ENCODE results near the gene MMP28. TPM values are rescaled to one million over a fixed set of nuclear protein-coding genes. Genes with fewer than 3 reads are reported as not detected.

The MMP28 gene
- total RNA-seq, 2 donors from 2014 or later = 8.3 to 15.2 TPM

DNA sequence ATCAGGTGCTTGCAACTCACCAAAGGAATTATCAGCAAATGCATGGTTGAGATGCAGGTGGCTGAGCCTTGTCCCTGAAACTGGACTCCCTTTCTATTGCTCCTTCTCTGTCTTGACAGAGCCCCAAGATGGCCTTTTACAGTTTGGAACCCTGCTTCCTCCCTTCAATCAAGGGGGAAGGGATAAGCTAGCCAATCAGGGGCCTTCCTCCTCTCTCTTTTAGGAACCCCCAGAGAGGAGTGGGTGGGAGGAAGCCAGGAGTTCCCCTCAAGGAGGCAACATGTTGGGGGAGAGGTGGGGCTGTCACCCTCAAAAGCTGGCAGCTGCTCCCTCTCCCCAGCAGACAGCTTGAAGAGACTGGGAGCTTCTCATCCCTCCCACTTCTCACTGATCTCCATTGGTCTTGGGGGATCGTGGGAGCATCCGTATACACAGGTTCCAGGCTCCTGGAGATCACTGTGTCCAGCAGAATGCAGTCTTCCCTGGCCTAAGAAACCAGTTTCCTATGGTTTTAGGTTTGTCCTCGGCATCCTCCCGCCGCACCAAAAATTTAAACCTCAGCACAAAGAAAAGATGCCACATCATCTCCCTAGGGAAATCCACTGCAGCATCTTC lies 56.8 kb downstream of the MMP28 start:
- Histone ChIP-seq H3K4me1 (peaks cover 10% of the 10 kb centered on the region), H3K36me3 (replicated peaks in 1 of 2; ENCODE audit: insufficient read depth in 1 of 2, low read depth in 2 of 2) (no peaks in the 10 kb centered on the region), H3K27me3 (peaks cover 0 to 9% of the 10 kb centered on the region in 2 donors), H3K27ac (no peak overlapping the region), H3K4me3 (no peak overlapping the region), H3K9me3 (no peaks in the 10 kb centered on the region)
- no peak for ATAC-seq
- 84 to 90% methylated on average over 5 of the region's 5 CpGs for WGBS, 2 donors
- no peak for TF ChIP-seq POLR2A (IDR thresholded peaks at IDR 0.05)
- no peak for TF ChIP-seq CTCF (IDR thresholded peaks at IDR 0.05)
- intact Hi-C loops (cut with DNase I) = no loop called here
- no peak for DNase-seq

GRCh38 chr17:35736236-35736635 lies 59.2 kb downstream of the MMP28 start:
- TF ChIP-seq POLR2A (IDR thresholded peaks at IDR 0.05) = no peak
- no peak for TF ChIP-seq CTCF (IDR thresholded peaks at IDR 0.05)
- H3K9me3 ChIP-seq = no peaks in the 10 kb centered on the region
- DNase-seq = no peak
- WGBS, 2 donors = 74 to 82% methylated on average over 3 to 5 of the region's 5 CpGs
- intact Hi-C loops (cut with DNase I) = no loop called here
- H3K27ac ChIP-seq = no peak overlapping the region
- H3K36me3 ChIP-seq (replicated peaks in 1 of 2; ENCODE audit: insufficient read depth in 1 of 2, low read depth in 2 of 2) = no peaks in the 10 kb centered on the region
- peaks cover 14% of the 10 kb centered on the region for H3K4me1 ChIP-seq
- no peaks in the 10 kb centered on the region for H3K27me3 ChIP-seq
- H3K4me3 ChIP-seq = no peak overlapping the region
- ATAC-seq = no peak

- H3K27ac ChIP-seq = no peak overlapping the region
- intact Hi-C loops (cut with DNase I) = no loop called here
- DNase-seq (no peak), ATAC-seq (no peak)
- 74 to 77% methylated on average over 19 to 29 of the region's 29 CpGs for WGBS, 2 donors
- TF ChIP-seq POLR2A (IDR thresholded peaks at IDR 0.05) (no peak), CTCF (IDR thresholded peaks at IDR 0.05) (no peak)
- H3K36me3 ChIP-seq (replicated peaks in 1 of 2; ENCODE audit: insufficient read depth in 1 of 2, low read depth in 2 of 2) = no peaks in the 10 kb centered on the region
- H3K9me3 ChIP-seq = no peaks in the 10 kb centered on the region
- H3K27me3 ChIP-seq = no peaks in the 10 kb centered on the region
- H3K4me1 ChIP-seq = peaks cover 18% of the 10 kb centered on the region
- no peak overlapping the region for H3K4me3 ChIP-seq
These were observed 60.2 kb downstream of the MMP28 start for GRCh38 chr17:35735036-35735805.

DNA sequence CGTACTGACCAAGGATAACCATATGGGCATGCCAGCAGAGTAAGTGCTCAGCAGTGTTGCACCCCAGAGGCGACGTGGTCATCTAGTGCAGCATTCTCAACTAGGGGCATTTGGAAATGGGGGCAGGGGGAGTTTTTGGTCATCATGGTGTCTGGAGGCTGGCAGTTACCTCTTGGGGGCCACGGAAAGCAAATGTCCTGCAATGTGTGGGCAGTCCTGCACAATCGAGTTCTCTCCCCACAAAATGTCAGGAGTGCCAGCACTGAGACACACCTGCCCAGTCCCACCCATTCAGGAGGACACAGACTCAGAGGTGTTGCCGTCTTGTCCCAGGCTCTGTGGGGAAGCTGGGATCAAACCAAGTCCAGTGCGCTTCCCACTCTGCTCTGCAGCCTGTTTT lies 61.0 kb downstream of the MMP28 start:
- no peak overlapping the region for H3K4me3 ChIP-seq
- H3K27me3 ChIP-seq = no peaks in the 10 kb centered on the region
- no peaks in the 10 kb centered on the region for H3K9me3 ChIP-seq
- DNase-seq (no peak), ATAC-seq (no peak)
- intact Hi-C loops (cut with DNase I) = no loop called here
- H3K27ac ChIP-seq = no peak overlapping the region
- WGBS, 2 donors = 87 to 91% methylated on average over 7 of the region's 7 CpGs
- peaks cover 18% of the 10 kb centered on the region for H3K4me1 ChIP-seq
- TF ChIP-seq POLR2A (IDR thresholded peaks at IDR 0.05) (no peak), CTCF (IDR thresholded peaks at IDR 0.05) (no peak)
- H3K36me3 ChIP-seq (replicated peaks in 1 of 2; ENCODE audit: insufficient read depth in 1 of 2, low read depth in 2 of 2) = no peaks in the 10 kb centered on the region

Measured in body of pancreas (tissue), 4 donors.